A673 (cell line): ENCODE results near the gene RBFOX2.

Experiments
- CTCF ChIP-seq: fragments of 300-800, 200-600 bp; sonication (generic); conservative IDR thresholded peaks from 2 replicates; pipeline ENCODE4 v1.5.1; 2017; ENCODE audit warnings: low read depth, mild to moderate bottlenecking, antibody characterized with exemption, low read length, moderate library complexity, mixed read lengths
- EZH2 ChIP-seq: fragments of 200-600 bp; sonication (generic); IDR thresholded peaks from 2 replicates; pipeline ENCODE4 v1.6.1; 2017; ENCODE audit warnings: borderline replicate concordance, low read depth, mild to moderate bottlenecking, mixed read lengths, antibody characterized with exemption, low read length; ENCODE audit not compliant: poor library complexity, severe bottlenecking

GRCh38 chr22:36064358-36064757, 35.7 kb upstream of the RBFOX2 start:
- TF ChIP-seq CTCF (no peak), EZH2 (no peak)
